HepG2 (cell line): ENCODE data around the gene KDM3B. TPM values are rescaled to one million over a fixed set of nuclear protein-coding genes. Genes with fewer than 3 reads are reported as not detected.
A peak's percentile ranks its signal among the peaks of the same experiment; 100 is the strongest.

ENCODE experiments used
- E2F2 ChIP-seq: sonication (generic); formaldehyde crosslinking; IDR thresholded peaks from 2 replicates; pipeline ENCODE4 v1.4.0; 2020; ENCODE audit warnings: missing genetic modification reagents, borderline replicate concordance
- HES4 ChIP-seq: sonication (generic); formaldehyde crosslinking; IDR thresholded peaks from 2 replicates; pipeline ENCODE4 v1.9.0; 2021; ENCODE audit warnings: mild to moderate bottlenecking, missing genetic modification reagents, borderline replicate concordance
- HINFP ChIP-seq: sonication (generic); formaldehyde crosslinking; IDR thresholded peaks from 2 replicates; pipeline ENCODE4 v1.4.0; 2020; ENCODE audit warnings: low read depth, mild to moderate bottlenecking, missing genetic modification reagents
- HNRNPLL ChIP-seq: fragments of 200-400 bp; formaldehyde crosslinking; IDR thresholded peaks from 2 replicates; pipeline ENCODE4 v1.6.1; 2017; ENCODE audit warnings: mild to moderate bottlenecking, low read depth, low read length; ENCODE audit not compliant: poor library complexity, severe bottlenecking
- MXI1 ChIP-seq: IDR thresholded peaks from 3 replicates; pipeline ENCODE4 v1.6.1; 2012; ENCODE audit warnings: low read depth, low read length, inconsistent platforms, borderline replicate concordance
- MYNN ChIP-seq: sonication (generic); formaldehyde crosslinking; IDR thresholded peaks from 2 replicates; pipeline ENCODE4 v1.4.0; 2020; ENCODE audit warnings: mild to moderate bottlenecking, low read depth, missing genetic modification reagents
- NFATC3 ChIP-seq: sonication (generic); formaldehyde crosslinking; IDR thresholded peaks from 2 replicates; pipeline ENCODE4 v1.5.1; 2020; ENCODE audit warnings: mild to moderate bottlenecking, missing genetic modification reagents
- NR1H2 ChIP-seq: sonication (generic); formaldehyde crosslinking; IDR thresholded peaks from 2 replicates; pipeline ENCODE4 v1.8.1; 2022; ENCODE audit warnings: low read depth, missing genetic modification reagents, borderline replicate concordance
- REL ChIP-seq: sonication (generic); formaldehyde crosslinking; conservative IDR thresholded peaks from 2 replicates; pipeline ENCODE4 v1.8.0; 2022; ENCODE audit warnings: mild to moderate bottlenecking, missing genetic modification reagents, moderate library complexity
- SALL1 ChIP-seq: sonication (generic); formaldehyde crosslinking; IDR thresholded peaks from 2 replicates; pipeline ENCODE4 v1.8.0; 2022; ENCODE audit warnings: mild to moderate bottlenecking, missing genetic modification reagents
- SIX1 ChIP-seq: sonication (generic); formaldehyde crosslinking; IDR thresholded peaks from 2 replicates; pipeline ENCODE4 v1.4.0; 2020; ENCODE audit warnings: missing genetic modification reagents, borderline replicate concordance
- SMAD1 ChIP-seq: sonication (generic); formaldehyde crosslinking; IDR thresholded peaks from 2 replicates; pipeline ENCODE4 v1.4.0; 2020; ENCODE audit warnings: missing genetic modification reagents, low read depth, mild to moderate bottlenecking, borderline replicate concordance
- SSRP1 ChIP-seq: IDR thresholded peaks from 2 replicates; pipeline ENCODE4 v1.6.1; 2016; ENCODE audit warnings: control low read depth
- ZBTB8A ChIP-seq: sonication (generic); formaldehyde crosslinking; IDR thresholded peaks from 2 replicates; pipeline ENCODE4 v1.4.0; 2020; ENCODE audit warnings: mild to moderate bottlenecking, low read depth, missing genetic modification reagents, borderline replicate concordance
- ZIK1 ChIP-seq: sonication (generic); formaldehyde crosslinking; IDR thresholded peaks from 2 replicates; pipeline ENCODE4 v1.5.0; 2020; ENCODE audit warnings: mild to moderate bottlenecking, low read depth, missing genetic modification reagents, borderline replicate concordance
- ZKSCAN8 ChIP-seq: IDR thresholded peaks from 2 replicates; pipeline ENCODE4 v1.6.1; 2016; ENCODE audit warnings: borderline replicate concordance, missing genetic modification reagents, missing compliant biosample characterization
- ZNF230 ChIP-seq: sonication (generic); formaldehyde crosslinking; IDR thresholded peaks from 2 replicates; pipeline ENCODE4 v1.4.0; 2020; ENCODE audit warnings: mild to moderate bottlenecking, missing genetic modification reagents
- ZNF263 ChIP-seq: sonication (generic); formaldehyde crosslinking; IDR thresholded peaks from 2 replicates; pipeline ENCODE4 v1.4.0; 2020; ENCODE audit warnings: missing genetic modification reagents
- ZNF275 ChIP-seq: sonication (generic); formaldehyde crosslinking; IDR thresholded peaks from 2 replicates; pipeline ENCODE4 v1.8.0; 2022; ENCODE audit warnings: missing genetic modification reagents, mild to moderate bottlenecking, inconsistent platforms, borderline replicate concordance
- ZNF335 ChIP-seq: sonication (generic); formaldehyde crosslinking; IDR thresholded peaks from 2 replicates; pipeline ENCODE4 v1.4.0; 2020; ENCODE audit warnings: missing genetic modification reagents
- ZNF878 ChIP-seq: sonication (generic); formaldehyde crosslinking; IDR thresholded peaks from 2 replicates; pipeline ENCODE4 v1.8.1; 2023; ENCODE audit warnings: mild to moderate bottlenecking, missing genetic modification reagents, moderate library complexity
- ZSCAN21 ChIP-seq: sonication (generic); formaldehyde crosslinking; IDR thresholded peaks from 2 replicates; pipeline ENCODE4 v1.8.0; 2022; ENCODE audit warnings: mild to moderate bottlenecking, missing genetic modification reagents, moderate library complexity, borderline replicate concordance
- polyA plus RNA-seq, 8 experiments: library from polyadenylated mRNA; depleted of rRNA in 3 of 8; stranded (reverse) in 7 of 8; unstranded in 1 of 8; fragments of >200 nt; fragmentation: Illumina TruSeq in 4 of 8; extraction: Trizol in 4 of 8; gene quantifications; 2 replicates each; pipeline versions ENCODE4 v1.2.1 to v1.2.3, GENCODE V29; 2011 to 2016; ENCODE audit warnings: low read depth in 4 of 8, missing spikeins in 1 of 8, mixed read lengths in 1 of 8; ENCODE audit not compliant: insufficient read depth in 1 of 8
- total RNA-seq, 5 experiments: library from RNA; depleted of rRNA; stranded (reverse); fragments of >200 nt; fragmentation: Illumina TruSeq; extraction: Trizol; gene quantifications; 2 replicates each; pipeline ENCODE4 v1.2.3, GENCODE V29; 2016; ENCODE audit warnings: low read depth in 1 of 5
- TF ChIP-seq, protein P1 (sequence below): sonication (generic); formaldehyde crosslinking; IDR thresholded peaks from 2 replicates; pipeline ENCODE4 v1.4.0; 2020; ENCODE audit warnings: missing genetic modification reagents

Gene KDM3B
- total and polyA plus RNA-seq, 2 of the 13 experiments (the other 11 are each of a cell fraction or from before 2014, with no cell fraction given), result 19.7 to 34.3 TPM

DNA sequence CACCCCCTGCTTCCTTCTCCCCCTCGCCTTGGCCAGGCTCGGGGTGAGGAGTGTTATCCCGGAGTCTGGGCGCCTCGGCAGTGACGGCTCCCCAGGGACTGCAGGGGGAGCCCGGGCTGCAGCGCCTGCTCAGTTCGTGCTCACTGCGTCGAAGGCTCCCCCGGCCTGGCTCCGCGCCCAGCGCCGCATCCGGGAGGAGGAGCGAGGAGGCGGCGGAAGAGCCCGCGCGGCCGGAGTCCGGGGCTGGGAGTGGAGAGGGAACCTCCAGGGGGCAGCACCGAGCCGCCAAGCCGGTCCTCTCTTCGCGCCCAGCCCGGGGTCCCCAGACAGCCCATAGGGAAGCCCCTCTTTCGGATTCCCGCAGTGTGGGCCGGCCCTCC, 111.5 kb downstream of the KDM3B start (continued):
- TF ChIP-seq E2F2 (CRISPR knock-in tag), result 0 out of 2 replicates have a peak, but pooled peaks have one; percentile 33
- TF ChIP-seq NR1H2, result no peak
- peak; percentile 68; the same call in 2 of the 3 replicates for TF ChIP-seq MXI1
- no peak; the same call in 1 of the 2 replicates for TF ChIP-seq ZNF335 (CRISPR knock-in tag)
- no peak for TF ChIP-seq ZNF230 (CRISPR knock-in tag)
- peak; percentile 78; the same call in 1 of the 2 replicates for TF ChIP-seq HES4 (CRISPR knock-in tag)
- TF ChIP-seq NFATC3 (CRISPR knock-in tag), result no peak
- no peak; the same call in 1 of the 2 replicates for TF ChIP-seq SSRP1 (CRISPR knock-in tag)
- TF ChIP-seq SMAD1, result peak; percentile 78; the same call in 1 of the 2 replicates
- no peak for TF ChIP-seq SIX1 (CRISPR knock-in tag)
- 0 out of 2 replicates have a peak, but pooled peaks have one; percentile 56 for TF ChIP-seq ZNF878 (CRISPR knock-in tag)
- TF ChIP-seq, protein P1, sequence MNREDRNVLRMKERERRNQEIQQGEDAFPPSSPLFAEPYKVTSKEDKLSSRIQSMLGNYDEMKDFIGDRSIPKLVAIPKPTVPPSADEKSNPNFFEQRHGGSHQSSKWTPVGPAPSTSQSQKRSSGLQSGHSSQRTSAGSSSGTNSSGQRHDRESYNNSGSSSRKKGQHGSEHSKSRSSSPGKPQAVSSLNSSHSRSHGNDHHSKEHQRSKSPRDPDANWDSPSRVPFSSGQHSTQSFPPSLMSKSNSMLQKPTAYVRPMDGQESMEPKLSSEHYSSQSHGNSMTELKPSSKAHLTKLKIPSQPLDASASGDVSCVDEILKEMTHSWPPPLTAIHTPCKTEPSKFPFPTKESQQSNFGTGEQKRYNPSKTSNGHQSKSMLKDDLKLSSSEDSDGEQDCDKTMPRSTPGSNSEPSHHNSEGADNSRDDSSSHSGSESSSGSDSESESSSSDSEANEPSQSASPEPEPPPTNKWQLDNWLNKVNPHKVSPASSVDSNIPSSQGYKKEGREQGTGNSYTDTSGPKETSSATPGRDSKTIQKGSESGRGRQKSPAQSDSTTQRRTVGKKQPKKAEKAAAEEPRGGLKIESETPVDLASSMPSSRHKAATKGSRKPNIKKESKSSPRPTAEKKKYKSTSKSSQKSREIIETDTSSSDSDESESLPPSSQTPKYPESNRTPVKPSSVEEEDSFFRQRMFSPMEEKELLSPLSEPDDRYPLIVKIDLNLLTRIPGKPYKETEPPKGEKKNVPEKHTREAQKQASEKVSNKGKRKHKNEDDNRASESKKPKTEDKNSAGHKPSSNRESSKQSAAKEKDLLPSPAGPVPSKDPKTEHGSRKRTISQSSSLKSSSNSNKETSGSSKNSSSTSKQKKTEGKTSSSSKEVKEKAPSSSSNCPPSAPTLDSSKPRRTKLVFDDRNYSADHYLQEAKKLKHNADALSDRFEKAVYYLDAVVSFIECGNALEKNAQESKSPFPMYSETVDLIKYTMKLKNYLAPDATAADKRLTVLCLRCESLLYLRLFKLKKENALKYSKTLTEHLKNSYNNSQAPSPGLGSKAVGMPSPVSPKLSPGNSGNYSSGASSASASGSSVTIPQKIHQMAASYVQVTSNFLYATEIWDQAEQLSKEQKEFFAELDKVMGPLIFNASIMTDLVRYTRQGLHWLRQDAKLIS (CRISPR knock-in tag), result no peak
- peak; percentile 74; the same call in 1 of the 2 replicates for TF ChIP-seq REL
- peak; percentile 27; the same call in 1 of the 2 replicates for TF ChIP-seq HINFP (CRISPR knock-in tag)
- TF ChIP-seq ZSCAN21 (CRISPR knock-in tag), result 0 out of 2 replicates have a peak, but pooled peaks have one; percentile 19
- 0 out of 2 replicates have a peak, but pooled peaks have one; percentile 51 for TF ChIP-seq ZNF275
- peak; percentile 90 for TF ChIP-seq ZNF263 (CRISPR knock-in tag)
- no peak for TF ChIP-seq MYNN (CRISPR knock-in tag)
- TF ChIP-seq HNRNPLL, result peak; percentile 76
- TF ChIP-seq ZBTB8A (CRISPR knock-in tag), result no peak
- TF ChIP-seq SALL1 (CRISPR knock-in tag), result peak; percentile 73
- TF ChIP-seq ZKSCAN8, result 0 out of 2 replicates have a peak, but pooled peaks have one; percentile 39
- peak; percentile 45; the same call in 1 of the 2 replicates for TF ChIP-seq ZIK1 (CRISPR knock-in tag)
